SH-SY5Y (cell line): ENCODE data around the gene STK4.

Experiments
- GATA2 ChIP-seq: IDR thresholded peaks from 2 replicates; pipeline ENCODE4 v1.6.1; 2011; ENCODE audit warnings: mild to moderate bottlenecking, low read depth, low read length
- GATA3 ChIP-seq: IDR thresholded peaks from 2 replicates; pipeline ENCODE4 v1.6.1; 2011; ENCODE audit warnings: low read depth, mild to moderate bottlenecking, low read length, moderate library complexity

DNA sequence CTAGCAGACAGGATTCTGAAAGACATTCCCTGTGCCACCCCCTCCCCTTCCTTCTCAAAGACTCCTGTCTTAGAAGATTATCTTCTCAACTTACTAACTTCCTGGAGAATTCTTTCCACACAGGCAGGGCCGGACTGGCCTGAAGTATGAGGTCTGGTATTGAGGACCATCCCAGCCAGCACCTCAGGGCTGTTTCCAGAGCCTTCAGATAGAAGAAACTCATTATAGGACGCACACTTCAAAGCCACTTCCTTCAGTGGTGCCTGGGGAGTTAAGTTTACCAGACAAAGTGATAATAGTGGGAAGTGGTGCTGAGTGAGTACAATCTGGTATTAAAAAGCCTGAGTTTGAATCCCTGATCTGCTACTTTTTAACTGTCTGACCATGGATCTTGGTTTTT lies 119.0 kb downstream of the STK4 start:
- no peak for TF ChIP-seq GATA2
- TF ChIP-seq GATA3, result no peak
